Right lobe of liver (tissue), 4 donors: ENCODE data around the gene CYP27C1.

Experiments used
- CTCF ChIP-seq, 4 donors: fragments of 200-600 bp in 3 of 4; fragments of 450-650 bp in 1 of 4; IDR thresholded peaks; one replicate each; pipeline versions ENCODE4 v1.5.1 to v1.8.0; 2016 to 2022; ENCODE audit warnings: antibody characterized with exemption in 4 of 4, mild to moderate bottlenecking in 2 of 4
- POLR2A ChIP-seq: fragments of 450-650 bp; IDR thresholded peaks from one replicate; pipeline ENCODE4 v1.6.1; 2017; ENCODE audit warnings: antibody characterized with exemption, mild to moderate bottlenecking
- donor health status: DM: no; HTN: no; CAD: no.
- donor health status: DM: no; HTN: no; CAD: no.
- donor health status: DM: no; HTN: yes; CAD: no.

- TF ChIP-seq POLR2A (no peak), CTCF (IDR thresholded peaks at IDR 0.05) (no peak)
These were observed 44.2 kb downstream of the CYP27C1 start for GRCh38 chr2:127175751-127176354.
